Mammary epithelial cell (primary cell): Measurements from ENCODE around the gene CDX1.

Experiments
- CTCF ChIP-seq, 2 donors: IDR thresholded peaks in 1 of 2; conservative IDR thresholded peaks in 1 of 2; 2 replicates each; pipeline ENCODE4 v1.5.1; 2011 to 2012; ENCODE audit warnings: inconsistent platforms in 2 of 2, low read length in 2 of 2, mild to moderate bottlenecking in 2 of 2, control low read depth in 1 of 2, low read depth in 1 of 2; ENCODE audit not compliant: insufficient read depth in 1 of 2; ENCODE audit errors: extremely low read depth in 1 of 2
- EZH2 ChIP-seq: IDR thresholded peaks from 2 replicates; pipeline ENCODE4 v1.6.1; 2012; ENCODE audit warnings: low read length, inconsistent platforms, borderline replicate concordance

DNA sequence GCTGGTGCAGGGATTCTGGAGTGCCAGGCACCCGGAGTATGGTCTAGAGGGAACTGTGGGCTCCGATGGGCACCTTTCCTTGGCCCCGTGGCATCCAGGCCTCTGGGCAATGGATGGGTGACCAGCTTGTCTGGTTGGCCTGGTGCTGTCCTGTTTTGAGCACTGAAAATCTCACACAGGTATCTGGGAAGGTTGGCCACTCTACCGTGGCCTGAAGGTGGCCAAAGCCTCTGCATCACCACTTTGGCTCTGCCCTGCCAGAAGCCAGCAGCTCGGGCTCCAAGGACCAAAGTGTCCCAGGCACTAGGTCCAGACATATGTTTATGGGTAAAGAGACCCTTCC, 52.1 kb downstream of the CDX1 start:
- TF ChIP-seq CTCF (conservative IDR thresholded peaks at IDR 0.05 in 1 of 2, IDR thresholded peaks at IDR 0.05 in 1 of 2; ENCODE audit: extremely low read depth in 1 of 2, insufficient read depth in 1 of 2, low read depth in 1 of 2, low read length in 2 of 2), result no peak
- no peak for TF ChIP-seq EZH2
